Occipital lobe (tissue), 2 donors: Measurements from ENCODE around the gene CCDC149. TPM values are rescaled to one million over a fixed set of nuclear protein-coding genes. Genes with fewer than 3 reads are reported as not detected.

Source experiments
- DNase-seq: peaks from one replicate; lab custom pipeline; 2025; lab: John Stamatoyannopoulos, UW
- total RNA-seq: library from RNA; depleted of rRNA; stranded (reverse); fragments of >200 nt; gene quantifications from one replicate; pipeline ENCODE4 v1.2.3, GENCODE V29; 2014

Gene CCDC149
- total RNA-seq, 1 donor from 2014 or later: 20.9 TPM

DNA sequence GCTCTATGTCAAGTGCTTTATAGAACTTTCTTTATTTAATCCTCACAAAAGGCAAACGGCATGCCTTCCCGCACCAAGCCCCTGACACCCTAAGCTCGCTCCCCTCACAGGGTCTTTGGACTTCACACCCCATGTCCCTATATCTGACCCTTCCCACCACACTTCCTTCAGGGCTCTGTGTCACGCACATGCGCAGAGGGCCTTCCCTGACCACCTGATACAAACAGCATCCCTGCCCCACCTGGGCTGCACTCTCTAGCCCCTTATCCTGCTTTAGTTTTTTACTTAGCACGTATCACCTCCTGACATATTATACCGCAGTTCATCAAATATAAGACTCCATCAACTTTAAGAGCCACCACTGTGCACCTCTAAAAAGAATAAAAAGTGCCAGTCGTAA, 67.7 kb downstream of the CCDC149 start:
- no peak for DNase-seq

DNA sequence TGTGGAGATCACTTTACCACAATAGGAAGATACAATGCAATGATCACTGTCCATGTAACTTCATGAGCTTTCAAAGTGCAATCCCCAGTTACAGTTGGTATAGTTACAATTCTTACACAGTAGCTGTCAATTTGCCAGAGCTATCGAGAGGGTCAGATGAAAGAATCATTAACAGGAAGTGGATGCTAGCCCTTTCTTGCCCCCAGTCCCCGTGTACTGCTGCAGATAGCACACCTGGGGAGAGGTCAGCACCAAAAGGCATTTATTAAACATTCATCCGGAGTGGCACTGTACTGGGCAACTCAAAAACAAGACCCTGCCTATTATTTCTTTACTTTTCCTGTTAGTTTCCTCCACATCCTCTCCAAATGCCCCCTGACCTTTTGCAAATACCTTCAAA, 69.7 kb downstream of the CCDC149 start:
- DNase-seq: no peak

DNA sequence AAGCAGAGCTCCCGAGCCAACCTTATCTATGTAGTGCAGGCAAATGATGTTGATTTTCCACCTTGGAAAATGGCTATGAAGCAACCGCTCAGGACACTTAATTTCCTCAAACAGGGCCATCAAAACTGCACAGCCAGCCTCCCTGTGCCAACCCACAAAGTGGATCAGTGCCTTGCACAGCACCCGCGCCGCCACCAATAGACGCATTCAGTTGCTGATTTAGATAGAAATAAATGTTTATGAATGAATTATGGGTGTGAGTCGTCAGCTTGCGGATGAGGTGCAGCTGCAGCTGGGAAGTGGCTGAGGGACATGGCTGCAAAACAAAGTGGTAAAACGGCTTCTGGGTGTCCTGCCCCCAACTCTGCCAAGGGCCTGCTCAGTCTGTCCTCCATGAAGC, 70.5 kb downstream of the CCDC149 start:
- no peak for DNase-seq

DNA sequence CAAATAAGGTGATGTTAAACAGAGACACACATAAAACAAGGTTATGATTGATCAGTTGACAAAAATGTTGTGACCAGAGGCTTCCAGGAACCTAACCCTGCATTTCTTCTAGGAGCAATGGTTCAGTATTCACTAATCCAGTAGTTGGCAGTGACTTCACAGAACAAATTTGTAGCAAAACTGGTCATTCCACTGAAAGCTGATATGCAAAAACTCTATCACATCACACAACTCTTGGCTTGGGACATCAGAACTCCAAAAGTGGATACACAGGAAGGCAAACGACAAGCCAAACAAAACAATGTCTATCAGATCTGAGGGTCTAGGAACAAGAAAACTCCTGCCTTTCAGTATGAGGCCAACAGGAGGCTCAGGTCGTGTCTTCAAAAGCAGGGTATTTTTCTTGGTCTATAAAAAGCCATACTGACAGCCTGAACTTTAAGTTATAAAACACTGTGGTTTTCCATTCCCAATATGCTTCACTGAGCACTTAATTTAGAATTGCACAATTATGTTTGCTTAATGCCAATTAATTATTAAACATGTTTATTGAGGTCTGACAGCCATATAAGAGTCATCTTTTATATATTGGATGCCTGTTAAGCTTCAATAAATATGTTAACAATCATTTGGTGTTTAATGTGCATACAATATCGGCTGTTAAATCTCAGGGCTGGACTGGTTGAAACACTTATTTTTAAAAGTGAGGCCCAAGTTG, 71.9 kb downstream of the CCDC149 start:
- no peak for DNase-seq

DNA sequence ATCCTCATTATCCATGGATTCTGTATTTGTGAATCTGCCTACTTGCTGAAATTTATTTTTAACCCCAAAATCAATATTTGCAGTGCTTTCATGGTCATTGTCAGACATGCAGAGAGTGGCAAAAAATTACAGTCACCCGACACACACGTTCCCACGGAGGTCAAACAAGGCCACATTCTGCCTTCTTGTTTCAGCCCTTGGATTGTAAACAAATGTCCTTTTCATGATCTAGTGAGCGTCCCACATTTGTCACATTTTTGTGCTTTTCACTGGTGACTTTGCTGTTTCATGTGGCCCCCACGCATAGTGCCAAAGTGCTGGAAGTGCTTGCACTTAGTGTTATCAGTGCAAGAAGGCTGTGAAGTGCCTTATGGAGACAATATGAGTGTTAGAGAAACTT, 72.5 kb downstream of the CCDC149 start:
- no peak for DNase-seq

DNA sequence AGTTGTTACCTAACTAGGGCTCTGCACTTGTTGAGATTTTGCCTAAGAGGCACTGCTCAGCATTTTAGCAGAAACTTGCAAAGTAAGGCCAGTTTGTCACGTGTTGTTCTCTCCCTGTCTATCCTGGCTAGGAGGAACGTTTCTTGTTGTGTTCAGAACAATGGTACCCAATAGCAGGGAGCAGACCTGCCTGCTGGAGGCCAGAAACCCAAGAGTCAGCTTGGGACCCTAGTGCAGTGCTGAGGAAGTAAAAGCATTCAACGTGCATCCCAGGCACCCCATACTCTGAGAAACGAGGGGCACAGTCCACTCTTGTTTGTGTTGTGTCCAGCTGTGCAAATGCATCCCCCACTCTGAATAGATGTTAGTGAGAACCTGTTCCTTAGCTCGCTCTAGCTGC, 75.1 kb downstream of the CCDC149 start:
- DNase-seq: no peak

DNA sequence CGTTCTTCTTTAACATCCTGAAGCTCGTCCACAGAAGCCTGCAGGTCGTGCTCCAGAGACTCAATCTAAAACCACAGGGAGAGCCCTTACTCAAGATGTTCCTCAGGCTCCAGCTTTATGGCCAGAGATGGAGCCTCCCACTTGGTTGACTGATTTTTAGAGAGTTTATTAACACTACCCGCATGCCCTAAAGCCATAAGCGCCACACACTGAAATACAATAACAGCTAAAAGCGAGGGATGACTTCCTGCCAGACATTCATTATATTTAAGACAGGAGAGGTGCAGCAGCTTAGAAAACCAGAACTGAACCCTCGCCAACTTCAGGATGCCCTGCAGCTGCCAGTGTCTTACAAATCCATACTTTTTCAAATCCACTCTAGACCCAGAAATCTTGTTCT, 75.5 kb downstream of the CCDC149 start:
- DNase-seq: no peak

DNA sequence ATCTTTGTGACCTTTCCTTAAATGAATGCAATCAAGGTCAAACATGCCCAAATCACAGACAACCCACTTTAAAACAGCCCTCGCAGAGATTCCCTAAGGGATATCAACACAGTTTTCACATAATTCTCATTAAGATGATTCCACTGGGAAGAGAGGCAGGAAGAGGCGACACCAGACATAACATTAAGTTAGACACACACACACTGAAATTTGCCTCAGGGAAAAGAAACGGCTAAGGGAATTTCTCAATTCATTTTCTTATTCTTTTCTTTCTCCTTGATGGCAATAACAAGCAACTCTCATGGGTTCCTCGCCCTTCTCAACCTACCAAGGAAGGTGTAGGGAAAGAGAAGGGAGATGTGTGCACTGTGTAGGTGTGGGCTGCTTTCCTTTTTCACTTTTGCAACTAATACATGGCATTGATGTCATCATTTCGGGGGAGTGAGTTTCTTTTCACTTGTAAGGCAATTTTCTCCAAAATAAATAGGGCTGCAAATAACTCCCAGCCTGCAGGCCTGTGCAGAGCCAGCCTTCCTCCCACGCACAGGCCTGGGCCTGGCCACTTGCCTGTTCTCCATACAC, 76.1 kb downstream of the CCDC149 start:
- DNase-seq: no peak

DNA sequence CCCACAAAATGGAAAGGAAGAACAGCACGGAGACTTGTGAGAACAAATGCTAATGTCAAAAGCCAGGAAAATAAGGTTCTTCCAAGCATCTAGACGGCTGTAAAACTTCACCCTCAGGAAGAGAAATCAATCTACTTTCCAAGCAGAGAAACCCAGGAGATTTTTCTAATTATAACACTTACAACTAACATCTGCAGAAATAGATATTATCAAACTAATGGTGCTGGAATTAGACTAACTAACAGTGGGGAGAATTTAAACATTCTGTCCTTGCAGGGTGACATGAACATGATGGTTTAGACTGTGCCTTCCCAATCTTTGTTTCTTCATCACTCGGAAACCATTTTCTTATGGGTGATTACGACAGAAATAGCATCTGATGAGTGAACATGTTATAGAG, 77.1 kb downstream of the CCDC149 start:
- DNase-seq: no peak

DNA sequence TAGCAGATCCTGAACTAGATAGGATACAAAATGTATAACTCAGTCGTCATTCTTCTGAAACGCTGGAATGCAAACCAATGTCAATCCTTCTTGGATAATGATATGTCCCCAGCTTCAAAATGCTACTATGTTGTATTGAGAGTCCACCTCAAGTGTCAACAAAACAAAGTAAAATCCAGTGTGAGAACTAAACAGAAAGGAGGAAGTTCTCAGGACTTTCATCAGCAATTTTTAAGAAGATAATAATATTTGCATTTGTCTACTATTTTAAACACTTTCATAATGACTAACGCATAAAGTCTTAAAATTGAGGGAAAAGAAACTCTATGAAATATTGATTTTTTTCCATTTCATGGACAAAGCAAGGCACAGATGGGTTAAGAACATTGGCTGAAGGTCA, 81.2 kb downstream of the CCDC149 start:
- DNase-seq: no peak

DNA sequence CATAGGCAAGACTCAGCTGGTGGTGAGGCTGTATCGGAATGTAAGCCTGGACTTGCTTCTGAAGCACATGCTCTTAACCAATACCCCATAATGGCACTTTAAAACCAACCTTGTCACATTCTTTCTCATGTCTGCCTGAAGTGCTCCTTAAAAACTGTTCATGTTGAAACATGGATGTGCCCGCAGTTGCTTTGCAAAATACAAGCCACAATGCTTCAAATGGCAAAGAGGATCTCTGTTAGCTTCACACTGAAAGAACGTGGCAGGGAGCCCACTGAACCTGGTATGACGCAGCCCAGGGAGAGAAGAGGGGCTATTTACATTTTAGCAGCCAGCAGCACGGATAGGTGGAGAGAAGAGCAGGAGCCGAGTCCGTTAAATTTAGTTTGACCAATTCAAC, 88.1 kb downstream of the CCDC149 start:
- no peak for DNase-seq

DNA sequence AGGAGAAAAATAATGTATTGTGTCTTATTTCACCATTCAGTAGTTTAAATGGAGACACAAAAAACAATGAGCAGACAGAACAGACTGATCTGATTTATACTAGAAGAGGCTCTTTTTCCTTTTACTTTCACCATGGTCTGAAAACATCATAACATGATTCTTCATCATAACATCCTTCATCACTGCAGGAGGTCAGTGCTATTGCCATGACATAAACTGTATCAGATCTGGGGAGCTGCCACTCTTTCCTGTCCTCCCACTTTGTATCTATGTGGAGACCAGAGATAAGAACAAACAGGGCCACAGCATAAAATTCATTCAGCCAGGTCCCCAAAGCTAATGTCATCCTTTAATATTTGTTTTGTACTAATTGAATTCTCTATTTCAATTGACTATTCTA, 92.3 kb downstream of the CCDC149 start:
- DNase-seq: no peak

DNA sequence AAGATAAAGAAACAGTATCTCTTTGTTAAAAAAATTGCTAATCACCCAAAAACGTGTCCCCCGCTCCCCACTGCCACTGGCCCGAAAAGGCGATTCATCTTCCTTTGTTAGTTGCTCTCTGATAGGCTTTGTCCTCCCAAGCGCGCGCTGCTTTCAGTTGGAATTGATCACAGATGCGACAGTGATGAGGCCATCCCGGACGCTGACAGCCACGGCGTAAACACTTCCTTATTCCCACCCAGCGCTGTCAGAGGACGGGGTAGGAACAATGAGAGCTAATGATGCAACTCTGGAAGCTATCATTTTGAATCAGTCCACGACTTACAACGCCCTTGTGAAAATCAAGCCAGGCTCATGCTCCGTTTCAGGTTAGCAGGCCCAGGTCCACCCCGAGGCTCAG, 96.0 kb downstream of the CCDC149 start:
- no peak for DNase-seq

DNA sequence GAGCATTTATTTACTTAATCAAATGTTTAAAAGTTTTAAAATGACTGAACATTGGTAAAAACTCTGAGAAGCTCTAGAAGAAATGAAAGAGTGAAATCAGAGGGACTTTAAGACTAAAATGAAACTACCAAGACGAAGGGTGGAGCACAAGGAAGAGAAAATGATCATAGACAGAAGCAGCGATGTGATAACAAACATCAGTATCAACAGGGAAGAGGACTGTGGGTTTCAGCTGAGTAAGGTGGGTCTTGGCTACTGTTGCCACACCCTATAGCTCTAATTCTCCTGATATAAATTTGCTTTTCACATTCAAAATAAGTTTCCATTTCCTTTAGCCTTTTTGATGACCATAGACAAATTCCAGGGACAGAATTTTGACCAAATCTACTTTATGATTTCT, 99.1 kb downstream of the CCDC149 start:
- no peak for DNase-seq

DNA sequence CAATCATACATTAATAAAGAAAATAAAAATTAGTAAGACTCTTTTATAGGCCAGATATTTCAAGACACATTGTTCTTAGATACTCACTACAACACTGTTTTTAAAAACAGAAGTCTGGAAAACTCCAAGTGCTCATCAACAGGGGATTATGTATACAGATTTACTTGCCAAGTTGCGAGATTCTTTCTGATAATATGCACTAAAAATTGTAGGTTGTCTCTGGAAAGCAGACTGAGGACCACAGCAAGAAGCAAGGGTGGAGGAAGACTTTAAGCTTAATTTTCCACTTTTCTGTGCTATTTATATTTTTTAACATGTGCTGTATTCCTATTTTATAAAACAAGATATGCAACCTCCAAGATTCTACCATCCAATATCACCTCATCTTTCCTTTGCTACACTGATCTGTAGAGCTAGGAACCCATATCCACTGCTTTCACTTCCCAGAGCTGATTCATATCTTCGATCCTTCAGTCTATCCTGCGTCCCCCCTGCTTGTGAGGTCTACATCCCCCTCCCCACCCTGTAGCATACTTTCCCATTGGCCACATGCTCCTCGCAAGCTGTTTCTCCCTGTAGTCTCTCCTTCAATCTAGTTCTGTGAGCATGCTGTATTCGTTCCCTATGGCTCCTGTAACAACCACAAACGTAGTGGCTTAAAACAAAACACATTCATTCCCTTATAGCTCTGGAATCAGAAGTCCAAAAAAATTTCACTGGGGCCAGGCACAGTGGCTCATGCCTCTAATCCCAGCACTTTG, 101.8 kb downstream of the CCDC149 start:
- DNase-seq: no peak

DNA sequence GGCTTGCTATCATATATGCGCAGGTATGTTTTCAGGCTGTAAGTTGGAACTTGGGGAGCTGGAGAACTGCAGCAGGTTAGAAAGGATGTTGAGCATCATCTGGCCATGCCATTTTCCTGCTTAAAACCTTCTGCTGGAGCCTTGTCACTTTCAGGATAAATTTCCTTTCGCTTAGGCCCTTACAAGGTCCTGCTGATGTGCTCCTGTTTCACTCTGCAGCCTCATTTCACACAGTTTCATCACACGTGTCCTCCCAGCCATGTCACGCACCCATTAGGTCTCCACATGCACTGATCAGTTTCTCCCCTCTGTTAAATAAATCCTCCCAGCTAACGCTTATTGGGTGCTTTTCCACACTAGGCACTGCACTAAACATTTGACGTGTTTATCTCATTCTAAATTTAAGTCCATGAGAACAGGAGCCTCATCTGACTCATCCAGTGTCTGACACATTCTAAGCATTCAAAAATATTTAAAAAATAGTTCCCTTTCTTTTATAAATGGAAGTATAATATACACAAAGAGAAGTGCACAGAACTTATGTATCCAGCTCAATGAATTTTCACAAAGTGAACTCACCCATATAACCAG, 102.9 kb downstream of the CCDC149 start:
- DNase-seq: no peak

DNA sequence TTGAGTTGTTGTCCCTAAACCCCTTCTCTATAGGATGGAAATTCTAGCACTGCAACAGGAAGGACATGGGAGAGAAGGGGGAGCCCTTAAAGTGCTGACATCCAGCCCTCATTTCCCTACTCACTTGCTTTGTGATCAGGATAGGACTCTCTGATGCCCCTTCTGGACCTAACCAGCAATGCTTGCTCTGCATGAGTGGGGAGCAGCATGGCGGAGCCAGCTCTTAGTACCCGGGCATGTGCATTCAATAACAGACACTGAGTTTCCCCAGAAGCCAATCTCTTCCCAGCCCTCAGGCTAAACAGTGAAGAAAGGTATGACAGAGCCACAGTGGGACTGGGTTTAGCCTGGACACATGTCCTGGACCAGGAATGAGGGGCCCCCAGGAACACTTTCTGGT, 103.5 kb downstream of the CCDC149 start:
- no peak for DNase-seq

DNA sequence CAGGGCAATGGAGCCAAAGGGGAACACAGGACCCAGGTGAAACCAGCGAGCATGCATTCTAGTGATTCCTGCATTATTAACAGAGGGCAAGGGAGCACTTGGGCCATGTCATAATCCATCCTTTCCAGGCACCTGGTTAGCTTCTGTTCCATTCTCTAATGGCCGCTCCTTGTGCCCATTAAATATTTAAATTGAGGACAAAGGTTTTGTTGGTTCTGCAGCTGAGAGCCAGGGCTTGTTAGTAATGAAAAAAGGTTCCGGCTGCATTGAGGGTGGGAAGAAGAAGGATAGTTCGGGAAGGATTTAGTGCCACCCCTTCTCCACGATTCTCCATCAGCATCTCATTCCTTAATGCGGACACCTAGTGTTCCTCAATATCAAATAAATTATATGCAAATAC, 103.9 kb downstream of the CCDC149 start:
- DNase-seq: no peak

DNA sequence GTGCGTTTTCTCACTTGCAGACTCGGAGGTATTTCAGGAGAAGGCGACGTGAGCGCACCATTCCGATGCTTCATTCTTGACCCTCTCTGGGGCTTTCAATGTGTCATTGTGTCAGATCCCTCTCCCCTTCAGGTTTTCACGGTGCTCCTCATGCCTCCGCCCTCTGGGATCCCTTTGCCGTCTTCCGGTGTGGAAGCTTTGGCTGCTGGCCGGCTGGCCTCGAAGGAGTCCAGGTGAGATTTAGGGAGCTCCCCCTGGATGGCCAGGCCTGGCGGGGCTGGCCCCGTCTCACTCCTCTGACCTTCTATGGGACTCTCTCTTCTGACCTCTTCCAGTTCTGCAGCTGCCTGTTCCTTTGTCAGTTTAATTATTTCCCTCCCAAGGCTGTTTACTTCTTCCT, 104.6 kb downstream of the CCDC149 start:
- DNase-seq: no peak

DNA sequence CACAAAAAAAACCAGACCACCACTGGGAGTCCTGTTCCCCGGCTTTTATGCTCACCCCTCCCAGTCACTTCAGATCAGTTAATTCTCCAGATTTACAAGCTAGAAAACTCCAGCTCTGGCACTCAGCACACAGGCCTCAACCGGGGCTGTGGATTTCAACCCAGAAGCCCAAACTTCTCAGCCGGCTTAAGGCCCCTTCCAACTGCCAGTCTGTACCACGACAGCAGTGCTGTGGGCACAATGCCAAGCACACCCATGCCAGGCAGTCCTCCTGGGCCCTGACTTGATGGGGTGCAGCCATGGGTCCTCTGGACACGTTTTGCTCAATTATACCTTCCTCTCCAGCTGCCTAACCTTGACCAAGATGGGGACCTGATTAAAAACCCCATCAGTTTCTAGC, 105.2 kb downstream of the CCDC149 start:
- DNase-seq: no peak

DNA sequence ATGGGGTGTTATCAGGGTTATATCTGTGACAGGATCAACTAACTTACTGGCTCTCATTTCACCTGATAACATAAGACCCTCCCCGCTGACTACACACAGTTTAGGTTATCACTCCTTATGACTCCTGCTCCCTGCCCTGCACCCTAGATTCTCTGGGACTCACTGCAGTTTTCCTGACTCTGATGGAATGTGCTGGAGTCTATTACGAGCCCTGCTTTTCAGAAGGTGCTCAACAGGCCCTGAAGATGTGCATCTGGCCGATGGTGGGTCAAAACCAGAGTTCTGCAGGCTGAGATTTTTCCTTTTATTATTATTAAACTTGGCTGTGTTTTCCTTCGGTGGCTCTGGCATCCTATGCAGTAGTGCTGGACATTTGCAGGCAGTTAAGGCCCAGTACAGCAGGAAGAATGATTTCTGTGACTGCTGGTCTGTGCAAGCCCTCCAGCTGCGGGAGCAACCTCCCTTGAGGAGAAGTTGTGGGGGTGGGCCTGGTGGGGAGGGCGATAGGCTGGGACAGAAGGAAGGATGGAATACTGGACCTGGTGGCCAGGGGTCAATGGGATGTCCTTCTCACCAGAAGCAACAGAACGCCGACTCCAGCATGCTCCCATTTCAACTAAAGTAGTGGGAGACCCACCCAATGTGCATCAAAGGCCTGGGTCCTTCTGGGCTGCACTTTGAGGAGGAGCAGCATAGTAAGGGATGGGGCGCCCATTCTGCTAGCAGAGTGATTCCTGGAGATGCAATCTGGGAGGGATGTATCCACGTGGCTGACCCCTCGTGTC, 106.4 kb downstream of the CCDC149 start:
- DNase-seq: no peak

DNA sequence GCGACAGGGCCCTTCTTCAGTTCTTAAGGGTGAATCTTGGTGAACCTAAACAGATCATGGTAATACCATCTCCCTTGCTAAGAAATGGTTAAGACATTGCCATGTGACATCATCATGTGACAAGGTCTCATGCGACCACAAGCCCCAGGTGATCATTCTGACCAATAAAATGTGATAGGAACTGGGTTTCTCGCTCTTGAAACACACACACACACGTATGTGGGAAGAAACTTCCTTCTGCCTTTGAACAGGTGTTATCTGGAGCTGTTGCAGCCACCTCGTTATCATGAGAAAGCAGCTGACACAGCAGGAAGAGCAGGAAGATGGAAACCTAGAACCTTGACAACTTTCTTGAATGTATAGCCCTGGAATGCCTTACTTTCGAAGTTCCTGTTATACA, 107.3 kb downstream of the CCDC149 start:
- DNase-seq: no peak
